Caco-2 (cell line): Measurements from ENCODE around the gene MBP. TPM values are rescaled to one million over a fixed set of nuclear protein-coding genes. Genes with fewer than 3 reads are reported as not detected.

Experiments used
- BruUV-seq: library from RNA; stranded (reverse); fragments of 400-500 nt; replicated peaks from 2 replicates; lab custom pipeline; 2021; lab: Mats Ljungman, UMichigan
- CTCF ChIA-PET: fragments of 300-600 bp; sonication (Branson Sonifier 250); formaldehyde crosslinking; loops from one replicate; lab custom pipeline; 2022; ENCODE audit warnings: antibody characterized with exemption; lab: Charles Lee
- POLR2A ChIA-PET: fragments of 300-600 bp; sonication (Branson Sonifier 250); formaldehyde crosslinking; loops from one replicate; lab custom pipeline; 2022; ENCODE audit warnings: antibody characterized with exemption; lab: Charles Lee
- DNase-seq, 2 experiments: peaks; one replicate each; pipeline versions ENCODE4 v3.0.0 to v3.0.0-alpha.2; 2020 to 2022
- H3K27me3 ChIP-seq: replicated peaks from 2 replicates; pipeline ENCODE4 v1.6.0; 2011; ENCODE audit warnings: low read length; ENCODE audit not compliant: control insufficient read depth, insufficient read depth
- H3K36me3 ChIP-seq: 2 replicates; pipeline ENCODE4 v1.5.1; 2011; ENCODE audit warnings: low read length; ENCODE audit not compliant: control insufficient read depth, insufficient read depth
- H3K4me1 ChIP-seq: fragments of 250-450 bp; sonication (Bioruptor Pico); 2 replicates; pipeline ENCODE4 v1.5.1; 2020; ENCODE audit warnings: mild to moderate bottlenecking
- H3K4me3 ChIP-seq: 2 replicates; pipeline ENCODE4 v1.5.1; 2011; ENCODE audit warnings: low read depth, mild to moderate bottlenecking, control low read depth, low read length
- H3K9me3 ChIP-seq: fragments of 250-450 bp; sonication (Bioruptor Pico); 2 replicates; pipeline ENCODE4 v1.5.1; 2020; ENCODE audit warnings: mild to moderate bottlenecking, moderate library complexity
- H3K27ac Mint-ChIP-seq: one replicate; pipeline ENCODE4 v1.8.0; 2022; ENCODE audit warnings: mixed read lengths; ENCODE audit not compliant: unreplicated experiment
- H3K27me3 Mint-ChIP-seq: one replicate; pipeline ENCODE4 v1.8.0; 2022; ENCODE audit warnings: mixed read lengths; ENCODE audit not compliant: insufficient read depth, unreplicated experiment
- H3K36me3 Mint-ChIP-seq: one replicate; pipeline ENCODE4 v1.8.0; 2022; ENCODE audit warnings: mild to moderate bottlenecking, mixed read lengths; ENCODE audit not compliant: insufficient read depth, unreplicated experiment
- H3K4me1 Mint-ChIP-seq: one replicate; pipeline ENCODE4 v1.8.0; 2022; ENCODE audit warnings: low read depth, mixed read lengths; ENCODE audit not compliant: unreplicated experiment
- H3K4me3 Mint-ChIP-seq: one replicate; pipeline ENCODE4 v1.8.0; 2022; ENCODE audit warnings: mild to moderate bottlenecking, moderate library complexity, mixed read lengths; ENCODE audit not compliant: unreplicated experiment
- H3K9me3 Mint-ChIP-seq: one replicate; pipeline ENCODE4 v1.8.0; 2022; ENCODE audit warnings: mixed read lengths; ENCODE audit not compliant: unreplicated experiment
- CTCF ChIP-seq, 2 experiments: fragments of 200-600 bp in 1 of 2; IDR thresholded peaks; 1 replicate in 1 of 2; 2 replicates in 1 of 2; pipeline versions ENCODE4 v1.5.1 to v1.8.0; 2011 to 2022; ENCODE audit warnings: antibody characterized with exemption in 1 of 2, control low read depth in 1 of 2, inconsistent platforms in 1 of 2, low read depth in 1 of 2, low read length in 1 of 2, mild to moderate bottlenecking in 1 of 2, moderate library complexity in 1 of 2; ENCODE audit not compliant: insufficient read depth in 1 of 2, severe bottlenecking in 1 of 2, unreplicated experiment in 1 of 2
- intact Hi-C: fragments of 100-400 bp; cut with micrococcal nuclease; formaldehyde crosslinking; loops from one replicate; pipeline ENCODE4 v1.10.0; 2022; ENCODE audit not compliant: unreplicated experiment
- total RNA-seq: library from RNA; stranded (reverse); gene quantifications from 2 replicates; pipeline ENCODE4 v1.2.3, GENCODE V29; 2022

The MBP gene
- total RNA-seq, 1 experiment from 2014 or later: 11.4 TPM

GRCh38 chr18:77012120-77012519 is 120.5 kb downstream of the MBP start:
- Histone ChIP-seq H3K4me1 (no peaks in the 10 kb centered on the region), H3K36me3 (no peaks in the 10 kb centered on the region; the same call in 1 of the 2 replicates), H3K4me3 (no peak overlapping the region), H3K27me3 (no peaks in the 10 kb centered on the region), H3K9me3 (no peaks in the 10 kb centered on the region)
- no TSS peak for BruUV-seq
- no peak for DNase-seq
- intact Hi-C loops: no loop called here
- ChIA-PET POLR2A (no interaction called here), CTCF (no interaction called here)
- Mint-ChIP-seq H3K4me1 (no peaks in the 10 kb centered on the region), H3K36me3 (no peaks in the 10 kb centered on the region), H3K27ac (no peak overlapping the region), H3K27me3 (no peaks in the 10 kb centered on the region), H3K9me3 (no peaks in the 10 kb centered on the region), H3K4me3 (no peak overlapping the region)
- TF ChIP-seq CTCF (IDR thresholded peaks at IDR 0.05; ENCODE audit: insufficient read depth in 1 of 2, low read depth in 1 of 2, low read length in 1 of 2, severe bottlenecking in 1 of 2, unreplicated experiment in 1 of 2): no peak

DNA sequence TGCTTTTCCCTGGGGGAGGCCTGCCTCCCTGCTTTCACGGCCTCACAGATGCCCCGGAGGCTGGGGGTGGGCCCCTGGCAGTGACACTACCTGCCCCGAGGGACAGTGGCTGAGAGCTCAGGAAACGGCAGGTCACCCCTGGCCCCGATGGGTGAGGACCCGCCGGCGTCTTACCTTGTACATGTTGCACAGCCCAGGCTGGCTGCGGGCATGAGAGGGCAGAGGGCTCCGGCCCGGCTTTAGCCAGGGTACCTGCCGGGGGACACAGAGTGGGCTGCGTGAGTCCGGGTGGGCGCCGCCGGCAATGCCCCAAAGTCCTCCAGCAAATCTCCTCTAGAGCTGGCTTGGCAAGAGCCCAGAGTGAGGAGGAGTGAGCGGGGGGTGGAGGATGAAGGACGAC is 122.9 kb downstream of the MBP start:
- CTCF ChIA-PET: no interaction called here
- no peaks in the 10 kb centered on the region for H3K9me3 Mint-ChIP-seq

DNA sequence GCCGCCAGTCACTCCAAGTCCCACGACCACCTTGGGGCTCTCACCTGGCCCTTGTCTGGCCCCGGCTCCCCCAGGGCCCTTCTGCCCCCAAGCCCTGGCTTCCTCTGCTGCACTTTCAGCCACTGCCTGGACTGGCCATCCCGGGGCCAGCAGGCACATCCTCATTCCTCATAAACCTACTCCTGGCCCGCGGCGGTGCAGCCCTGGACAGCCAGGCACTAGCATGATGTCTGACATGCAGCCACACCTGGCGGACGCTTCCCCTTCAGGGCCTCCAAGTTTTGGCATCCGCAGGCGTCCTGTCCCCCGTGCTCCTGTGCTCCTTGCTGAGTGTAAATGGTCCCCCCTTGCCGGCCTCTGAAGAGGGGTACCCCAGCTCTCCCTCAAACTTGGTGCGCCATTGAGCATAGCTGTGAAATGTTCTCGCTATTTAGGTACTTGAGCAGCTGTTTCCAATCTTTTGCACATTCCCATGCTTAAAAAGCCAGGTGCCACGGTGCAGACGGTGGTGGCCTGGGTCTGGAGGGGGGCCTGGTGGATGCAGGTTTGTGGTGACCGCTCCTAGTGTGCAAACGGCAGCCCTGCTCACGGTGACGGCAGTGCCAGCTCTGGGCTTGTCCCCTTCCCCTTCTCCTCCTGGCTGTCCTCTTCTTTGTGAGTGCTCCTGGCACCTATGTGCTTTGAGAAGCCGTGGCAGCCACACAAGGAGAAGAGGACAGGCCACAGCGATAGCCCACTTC is 123.8 kb downstream of the MBP start:
- Histone ChIP-seq H3K4me3 (no peak overlapping the region), H3K4me1 (no peaks in the 10 kb centered on the region), H3K9me3 (no peaks in the 10 kb centered on the region), H3K27me3 (no peaks in the 10 kb centered on the region), H3K36me3 (no peaks in the 10 kb centered on the region)
- Mint-ChIP-seq H3K36me3 (no peaks in the 10 kb centered on the region), H3K4me1 (no peaks in the 10 kb centered on the region), H3K4me3 (no peak overlapping the region), H3K9me3 (no peaks in the 10 kb centered on the region), H3K27me3 (no peaks in the 10 kb centered on the region), H3K27ac (no peak overlapping the region)
- BruUV-seq: no TSS peak
- intact Hi-C loops: no loop called here
- no peak for TF ChIP-seq CTCF (IDR thresholded peaks at IDR 0.05; ENCODE audit: insufficient read depth in 1 of 2, low read depth in 1 of 2, low read length in 1 of 2, severe bottlenecking in 1 of 2, unreplicated experiment in 1 of 2)
- DNase-seq: no peak
- POLR2A ChIA-PET: no interaction called here
- CTCF ChIA-PET: no interaction called here

More for the DNA sequence above, 122.9 kb downstream of the MBP start:
- no peaks in the 10 kb centered on the region for H3K36me3 Mint-ChIP-seq
- H3K27ac Mint-ChIP-seq: no peak overlapping the region
- no TSS peak for BruUV-seq
- no peaks in the 10 kb centered on the region for H3K27me3 Mint-ChIP-seq
- H3K9me3 ChIP-seq: no peaks in the 10 kb centered on the region
- H3K27me3 ChIP-seq: no peaks in the 10 kb centered on the region
- no peaks in the 10 kb centered on the region for H3K36me3 ChIP-seq
- POLR2A ChIA-PET: no interaction called here
- no peaks in the 10 kb centered on the region for H3K4me1 Mint-ChIP-seq
- intact Hi-C loops: no loop called here
- H3K4me3 Mint-ChIP-seq: no peak overlapping the region
- no peak overlapping the region for H3K4me3 ChIP-seq
- no peak for DNase-seq
- TF ChIP-seq CTCF (IDR thresholded peaks at IDR 0.05; ENCODE audit: insufficient read depth in 1 of 2, low read depth in 1 of 2, low read length in 1 of 2, severe bottlenecking in 1 of 2, unreplicated experiment in 1 of 2): no peak
- no peaks in the 10 kb centered on the region for H3K4me1 ChIP-seq
